ENCODE results near the gene INPP4A. TPM values are rescaled to one million over a fixed set of nuclear protein-coding genes. Genes with fewer than 3 reads are reported as not detected.

The INPP4A gene
- polyA plus RNA-seq, 1 donor from 2014 or later: 51.4 TPM

DNA sequence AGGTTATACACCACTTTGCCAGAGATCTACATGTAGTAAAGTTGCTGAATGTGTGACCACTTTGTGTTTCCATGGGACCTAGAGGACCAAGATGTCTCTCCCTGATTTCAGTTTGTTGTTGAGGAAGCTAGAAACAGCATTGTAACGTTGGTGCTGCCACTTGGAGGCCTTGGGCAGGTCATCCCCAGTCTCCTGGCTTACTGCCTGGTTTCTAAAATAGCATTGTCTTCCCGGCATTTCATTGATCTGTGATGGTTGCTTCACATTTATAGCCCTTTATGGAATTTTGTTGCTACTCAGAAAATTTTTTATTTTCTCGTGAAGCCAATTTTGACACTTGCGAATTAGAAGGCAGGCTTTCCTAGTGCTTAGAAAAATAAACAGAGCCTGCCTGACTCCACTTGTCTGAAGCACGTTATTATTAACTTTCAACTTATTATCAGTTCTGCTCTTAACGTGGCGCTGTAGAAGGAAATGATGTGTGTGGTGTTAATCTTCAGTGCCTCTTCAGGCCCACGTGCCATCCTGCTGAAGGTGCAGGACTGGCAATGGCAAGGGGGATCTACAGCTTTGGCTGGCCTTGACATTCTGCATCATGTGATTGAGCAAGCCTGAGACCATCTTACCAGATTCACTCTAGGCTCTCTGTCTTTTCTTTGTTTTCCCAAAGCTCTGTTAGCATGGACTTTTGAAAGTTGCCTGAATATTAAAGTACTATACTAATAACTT is 59.9 kb downstream of the INPP4A start:
- Histone ChIP-seq H3K4me2 (ENCODE audit: low read length) (no peak overlapping the region), H3K9me2 (ENCODE audit: insufficient read depth, low read length) (no peaks in the 10 kb centered on the region), H3K9ac (ENCODE audit: low read length) (no peak overlapping the region), H3K27ac (ENCODE audit: low read length) (no peak overlapping the region), H3K27me3 (ENCODE audit: insufficient read depth, low read depth, low read length) (no peaks in the 10 kb centered on the region), H3F3A (ENCODE audit: insufficient read depth, low read length, poor library complexity, severe bottlenecking) (no peaks in the 10 kb centered on the region), H4K20me1 (ENCODE audit: insufficient read depth) (no peaks in the 10 kb centered on the region), H3K9me3 (ENCODE audit: low read length) (no peaks in the 10 kb centered on the region), H2AFZ (ENCODE audit: low read depth, low read length) (no peak overlapping the region), H3K79me2 (replicated peaks; ENCODE audit: insufficient read depth, low read length) (no peaks in the 10 kb centered on the region), H3K4me3 (ENCODE audit: low read length) (no peak overlapping the region), H3K36me3 (ENCODE audit: insufficient read depth, low read length) (no peaks in the 10 kb centered on the region)
- TF ChIP-seq EZH2 (IDR thresholded peaks at IDR 0.05; ENCODE audit: borderline replicate concordance, insufficient read depth, low read length, poor library complexity, severe bottlenecking): no peak
- TF ChIP-seq MXI1 (conservative IDR thresholded peaks at IDR 0.05; ENCODE audit: poor library complexity, severe bottlenecking): no peak
- TF ChIP-seq EP300 (conservative IDR thresholded peaks at IDR 0.05; ENCODE audit: poor library complexity, severe bottlenecking): no peak

DNA sequence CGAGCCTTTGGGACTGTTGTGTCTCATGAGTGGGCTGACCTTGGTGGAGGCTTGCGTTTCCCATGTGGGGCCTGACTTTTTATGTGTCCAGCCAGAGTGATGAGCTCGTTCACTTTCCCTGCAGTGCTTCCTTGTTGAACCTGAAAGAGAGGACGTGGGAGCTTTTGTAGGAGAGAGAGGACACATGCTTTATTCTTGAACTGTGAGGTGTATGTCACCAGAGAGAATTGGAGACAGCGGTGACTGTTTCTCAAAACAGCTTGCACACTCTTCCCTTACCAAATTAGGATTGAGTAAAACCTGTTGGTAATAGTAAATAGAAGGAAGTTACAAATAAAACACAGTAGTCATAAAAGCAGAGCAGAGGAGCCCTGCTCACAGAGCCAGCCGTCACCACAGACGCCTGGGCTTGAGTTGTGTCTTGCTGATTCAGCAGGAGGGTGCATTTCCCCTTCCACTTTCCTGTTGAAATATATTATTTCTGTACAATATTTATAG is 60.7 kb downstream of the INPP4A start:
- no peak overlapping the region for H3K4me3 ChIP-seq (ENCODE audit: low read length)
- TF ChIP-seq TAF1 (IDR thresholded peaks at IDR 0.05; ENCODE audit: low read depth) (no peak), SMC3 (conservative IDR thresholded peaks at IDR 0.05; ENCODE audit: poor library complexity) (no peak), RAD21 (conservative IDR thresholded peaks at IDR 0.05) (no peak), MXI1 (conservative IDR thresholded peaks at IDR 0.05; ENCODE audit: poor library complexity, severe bottlenecking) (no peak), EP300 (conservative IDR thresholded peaks at IDR 0.05; ENCODE audit: poor library complexity, severe bottlenecking) (no peak), EZH2 (IDR thresholded peaks at IDR 0.05; ENCODE audit: borderline replicate concordance, insufficient read depth, low read length, poor library complexity, severe bottlenecking) (no peak), POLR2AphosphoS5 (IDR thresholded peaks at IDR 0.05) (no peak)
- TF ChIP-seq, protein P1, sequence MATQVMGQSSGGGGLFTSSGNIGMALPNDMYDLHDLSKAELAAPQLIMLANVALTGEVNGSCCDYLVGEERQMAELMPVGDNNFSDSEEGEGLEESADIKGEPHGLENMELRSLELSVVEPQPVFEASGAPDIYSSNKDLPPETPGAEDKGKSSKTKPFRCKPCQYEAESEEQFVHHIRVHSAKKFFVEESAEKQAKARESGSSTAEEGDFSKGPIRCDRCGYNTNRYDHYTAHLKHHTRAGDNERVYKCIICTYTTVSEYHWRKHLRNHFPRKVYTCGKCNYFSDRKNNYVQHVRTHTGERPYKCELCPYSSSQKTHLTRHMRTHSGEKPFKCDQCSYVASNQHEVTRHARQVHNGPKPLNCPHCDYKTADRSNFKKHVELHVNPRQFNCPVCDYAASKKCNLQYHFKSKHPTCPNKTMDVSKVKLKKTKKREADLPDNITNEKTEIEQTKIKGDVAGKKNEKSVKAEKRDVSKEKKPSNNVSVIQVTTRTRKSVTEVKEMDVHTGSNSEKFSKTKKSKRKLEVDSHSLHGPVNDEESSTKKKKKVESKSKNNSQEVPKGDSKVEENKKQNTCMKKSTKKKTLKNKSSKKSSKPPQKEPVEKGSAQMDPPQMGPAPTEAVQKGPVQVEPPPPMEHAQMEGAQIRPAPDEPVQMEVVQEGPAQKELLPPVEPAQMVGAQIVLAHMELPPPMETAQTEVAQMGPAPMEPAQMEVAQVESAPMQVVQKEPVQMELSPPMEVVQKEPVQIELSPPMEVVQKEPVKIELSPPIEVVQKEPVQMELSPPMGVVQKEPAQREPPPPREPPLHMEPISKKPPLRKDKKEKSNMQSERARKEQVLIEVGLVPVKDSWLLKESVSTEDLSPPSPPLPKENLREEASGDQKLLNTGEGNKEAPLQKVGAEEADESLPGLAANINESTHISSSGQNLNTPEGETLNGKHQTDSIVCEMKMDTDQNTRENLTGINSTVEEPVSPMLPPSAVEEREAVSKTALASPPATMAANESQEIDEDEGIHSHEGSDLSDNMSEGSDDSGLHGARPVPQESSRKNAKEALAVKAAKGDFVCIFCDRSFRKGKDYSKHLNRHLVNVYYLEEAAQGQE (IDR thresholded peaks at IDR 0.05; ENCODE audit: borderline replicate concordance): no peak
- TF ChIP-seq, protein P2, sequence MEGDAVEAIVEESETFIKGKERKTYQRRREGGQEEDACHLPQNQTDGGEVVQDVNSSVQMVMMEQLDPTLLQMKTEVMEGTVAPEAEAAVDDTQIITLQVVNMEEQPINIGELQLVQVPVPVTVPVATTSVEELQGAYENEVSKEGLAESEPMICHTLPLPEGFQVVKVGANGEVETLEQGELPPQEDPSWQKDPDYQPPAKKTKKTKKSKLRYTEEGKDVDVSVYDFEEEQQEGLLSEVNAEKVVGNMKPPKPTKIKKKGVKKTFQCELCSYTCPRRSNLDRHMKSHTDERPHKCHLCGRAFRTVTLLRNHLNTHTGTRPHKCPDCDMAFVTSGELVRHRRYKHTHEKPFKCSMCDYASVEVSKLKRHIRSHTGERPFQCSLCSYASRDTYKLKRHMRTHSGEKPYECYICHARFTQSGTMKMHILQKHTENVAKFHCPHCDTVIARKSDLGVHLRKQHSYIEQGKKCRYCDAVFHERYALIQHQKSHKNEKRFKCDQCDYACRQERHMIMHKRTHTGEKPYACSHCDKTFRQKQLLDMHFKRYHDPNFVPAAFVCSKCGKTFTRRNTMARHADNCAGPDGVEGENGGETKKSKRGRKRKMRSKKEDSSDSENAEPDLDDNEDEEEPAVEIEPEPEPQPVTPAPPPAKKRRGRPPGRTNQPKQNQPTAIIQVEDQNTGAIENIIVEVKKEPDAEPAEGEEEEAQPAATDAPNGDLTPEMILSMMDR (IDR thresholded peaks at IDR 0.05; ENCODE audit: poor library complexity, severe bottlenecking): no peak
- H3K27me3 ChIP-seq (ENCODE audit: insufficient read depth, low read depth, low read length): no peaks in the 10 kb centered on the region
- no peaks in the 10 kb centered on the region for H3K79me2 ChIP-seq (replicated peaks; ENCODE audit: insufficient read depth, low read length)
- H3K4me2 ChIP-seq (ENCODE audit: low read length): no peak overlapping the region
- H3K9ac ChIP-seq (ENCODE audit: low read length): no peak overlapping the region
- no peak overlapping the region for H3K27ac ChIP-seq (ENCODE audit: low read length)
- no peak overlapping the region for H2AFZ ChIP-seq (ENCODE audit: low read depth, low read length)
- no peaks in the 10 kb centered on the region for H3K9me2 ChIP-seq (ENCODE audit: insufficient read depth, low read length)
- no peaks in the 10 kb centered on the region for H3K9me3 ChIP-seq (ENCODE audit: low read length)
- no peaks in the 10 kb centered on the region for H3F3A ChIP-seq (ENCODE audit: insufficient read depth, low read length, poor library complexity, severe bottlenecking)
- H4K20me1 ChIP-seq (ENCODE audit: insufficient read depth): no peaks in the 10 kb centered on the region
- no peaks in the 10 kb centered on the region for H3K36me3 ChIP-seq (ENCODE audit: insufficient read depth, low read length)
